GM19240 (cell line): ENCODE measurements around the gene BRSK2.
"Not testable (repeated sequence)": the region's sequence is repeated elsewhere in the genome, so short reads cannot be mapped to it uniquely, and the experiment has no call there.

Experiments
- DNase-seq: peaks from one replicate; pipeline ENCODE4 v3.0.0; 2011; ENCODE audit warnings: low spot score; ENCODE audit not compliant: insufficient read length

BRSK2 gene

GRCh38 chr11:1496761-1497095 is 107.0 kb downstream of the BRSK2 start:
- no peak for DNase-seq

- no peak for DNase-seq
Measured at GRCh38 chr11:1497600-1497999, 107.9 kb downstream of the BRSK2 start.

GRCh38 chr11:1498262-1498661 is 108.5 kb downstream of the BRSK2 start:
- no peak for DNase-seq

- no peak for DNase-seq
Measured at GRCh38 chr11:1499261-1499890, 109.6 kb downstream of the BRSK2 start.

GRCh38 chr11:1499899-1500298 is 110.2 kb downstream of the BRSK2 start:
- DNase-seq, result no peak

- DNase-seq, result no peak
Measured at GRCh38 chr11:1500466-1501420, 111.0 kb downstream of the BRSK2 start.

GRCh38 chr11:1501421-1502167 is 111.9 kb downstream of the BRSK2 start:
- no peak for DNase-seq

GRCh38 chr11:1502168-1502953 is 112.6 kb downstream of the BRSK2 start:
- DNase-seq, result no peak

- no peak for DNase-seq
Measured at GRCh38 chr11:1502954-1503707, 113.4 kb downstream of the BRSK2 start.

- DNase-seq, result no peak
Measured at GRCh38 chr11:1503708-1504104, 114.0 kb downstream of the BRSK2 start.

GRCh38 chr11:1504138-1504537 is 114.4 kb downstream of the BRSK2 start:
- no peak for DNase-seq

- DNase-seq, result no peak
Measured at GRCh38 chr11:1504581-1505290, 115.0 kb downstream of the BRSK2 start.

- no peak for DNase-seq
Measured at GRCh38 chr11:1505480-1505879, 115.7 kb downstream of the BRSK2 start.

- DNase-seq, result no peak
Measured at GRCh38 chr11:1506981-1507380, 117.2 kb downstream of the BRSK2 start.

- no peak for DNase-seq
Measured at GRCh38 chr11:1507381-1508140, 117.8 kb downstream of the BRSK2 start.

GRCh38 chr11:1508491-1508891 is 118.8 kb downstream of the BRSK2 start:
- no peak for DNase-seq

GRCh38 chr11:1508986-1509385 is 119.3 kb downstream of the BRSK2 start:
- DNase-seq, result no peak

GRCh38 chr11:1509626-1510255 is 120.0 kb downstream of the BRSK2 start:
- DNase-seq, result no peak

GRCh38 chr11:1510351-1510750 is 120.6 kb downstream of the BRSK2 start:
- DNase-seq, result not testable (repeated sequence)
